H1 (cell line): ENCODE results near the gene IGBP1. TPM values are rescaled to one million over a fixed set of nuclear protein-coding genes. Genes with fewer than 3 reads are reported as not detected.

Experiments
- CTCF ChIA-PET: fragments of 300-600 bp; sonication (Branson Sonifier 250); formaldehyde crosslinking; loops from one replicate; lab custom pipeline; 2021; ENCODE audit not compliant: partially characterized antibody; lab: Charles Lee
- POLR2A ChIA-PET: fragments of 300-600 bp; sonication (Branson Sonifier 250); formaldehyde crosslinking; loops from one replicate; lab custom pipeline; 2021; ENCODE audit warnings: inconsistent platforms; ENCODE audit not compliant: partially characterized antibody; lab: Charles Lee
- DNase-seq, 2 experiments: peaks; one replicate each; pipeline versions ENCODE4 v3.0.0 to v3.0.0-alpha.2; 2010 to 2022; ENCODE audit warnings: low spot score in 2 of 2, low read depth in 1 of 2, mixed read lengths in 1 of 2
- FAIRE-seq: peaks from 2 replicates; lab custom pipeline; 2011; peaks lifted over from hg19 to GRCh38; lab: Jason Lieb, UNC
- H2AFZ ChIP-seq: 2 replicates; pipeline ENCODE4 v1.8.1; 2012; ENCODE audit warnings: low read length, inconsistent platforms
- H2AK5ac ChIP-seq: 2 replicates; pipeline ENCODE4 v1.6.1; 2013; ENCODE audit warnings: low read depth, low read length
- H2BK120ac ChIP-seq: replicated peaks from 2 replicates; pipeline ENCODE3; 2013; ENCODE audit warnings: low read depth, low read length, inconsistent platforms
- H2BK12ac ChIP-seq: 2 replicates; pipeline ENCODE4 v1.6.1; 2013; ENCODE audit warnings: low read depth, low read length
- H2BK15ac ChIP-seq: 2 replicates; pipeline ENCODE4 v1.6.1; 2013; ENCODE audit warnings: low read length
- H2BK20ac ChIP-seq: 2 replicates; pipeline ENCODE4 v1.6.1; 2013; ENCODE audit warnings: low read length
- H2BK5ac ChIP-seq: 2 replicates; pipeline ENCODE4 v1.6.1; 2013; ENCODE audit warnings: low read depth, low read length
- H3K14ac ChIP-seq: 2 replicates; pipeline ENCODE4 v1.6.1; 2013; ENCODE audit warnings: inconsistent platforms; ENCODE audit not compliant: insufficient read length
- H3K18ac ChIP-seq: 2 replicates; pipeline ENCODE4 v1.6.1; 2013; ENCODE audit warnings: low read length; ENCODE audit errors: extremely low read depth
- H3K23ac ChIP-seq: 2 replicates; pipeline ENCODE4 v1.6.1; 2013; ENCODE audit warnings: inconsistent platforms; ENCODE audit not compliant: insufficient read length
- H3K23me2 ChIP-seq: 2 replicates; pipeline ENCODE4 v1.6.1; 2013; ENCODE audit warnings: low read depth, low read length
- H3K27ac ChIP-seq: 2 replicates; pipeline ENCODE4 v1.6.1; 2011; ENCODE audit warnings: low read depth, low read length, inconsistent platforms
- H3K27me3 ChIP-seq, 4 experiments: replicated peaks in 1 of 4; 1 replicate in 1 of 4; 2 replicates in 3 of 4; pipeline versions ENCODE4 v1.6.1 to v1.8.1; 2011 to 2013; ENCODE audit warnings: low read length in 3 of 4, mild to moderate bottlenecking in 3 of 4, inconsistent platforms in 2 of 4, mixed read lengths in 2 of 4, moderate library complexity in 1 of 4; ENCODE audit not compliant: control insufficient read depth in 3 of 4, insufficient read depth in 3 of 4; ENCODE audit errors: extremely low read depth in 1 of 4
- H3K36me3 ChIP-seq, 4 experiments: 2 replicates each; pipeline versions ENCODE4 v1.6.1 to v1.8.1; 2011 to 2013; ENCODE audit warnings: mild to moderate bottlenecking in 4 of 4, low read length in 3 of 4, moderate library complexity in 2 of 4, control low read depth in 1 of 4, inconsistent platforms in 1 of 4; ENCODE audit not compliant: insufficient read depth in 4 of 4, control insufficient read depth in 2 of 4
- H3K4ac ChIP-seq: replicated peaks from 2 replicates; pipeline ENCODE3; 2013; ENCODE audit warnings: low read length, low read depth, mixed read lengths, inconsistent platforms; ENCODE audit not compliant: insufficient read length
- H3K4me1 ChIP-seq, 4 experiments: replicated peaks in 1 of 4; 1 replicate in 1 of 4; 2 replicates in 3 of 4; pipeline versions ENCODE4 v1.6.1 to v1.8.1; 2011 to 2013; ENCODE audit warnings: low read length in 3 of 4, inconsistent platforms in 2 of 4, mixed read lengths in 1 of 4; ENCODE audit not compliant: insufficient read depth in 4 of 4, control insufficient read depth in 3 of 4
- H3K4me2 ChIP-seq, 2 experiments: 2 replicates each; pipeline versions ENCODE4 v1.6.1 to v1.8.1; 2011 to 2013; ENCODE audit warnings: low read depth in 2 of 2, low read length in 2 of 2, control low read depth in 1 of 2, inconsistent platforms in 1 of 2, mild to moderate bottlenecking in 1 of 2; ENCODE audit not compliant: insufficient read depth in 1 of 2
- H3K4me3 ChIP-seq, 4 experiments: fragments of 200-600, 300-600 bp in 1 of 4; sonication (generic), shearing (Covaris generic), sonication (Bioruptor Twin) in 1 of 4; 2 replicates each; pipeline versions ENCODE4 v1.5.1 to v1.8.1; 2011 to 2016; ENCODE audit warnings: low read length in 4 of 4, low read depth in 3 of 4, control low read depth in 2 of 4, inconsistent platforms in 2 of 4, mild to moderate bottlenecking in 2 of 4, mixed read lengths in 1 of 4, moderate library complexity in 1 of 4; ENCODE audit not compliant: insufficient read depth in 2 of 4; ENCODE audit errors: extremely low read depth in 1 of 4
- H3K56ac ChIP-seq: replicated peaks from 2 replicates; pipeline ENCODE3; 2013; ENCODE audit warnings: low read depth, mild to moderate bottlenecking, mixed read lengths, low read length, inconsistent platforms; ENCODE audit not compliant: insufficient read length
- H3K79me1 ChIP-seq: 2 replicates; pipeline ENCODE4 v1.6.1; 2013; ENCODE audit warnings: low read depth, low read length, control low read depth
- H3K79me2 ChIP-seq, 2 experiments: 2 replicates each; pipeline versions ENCODE4 v1.6.1 to v1.8.1; 2012 to 2013; ENCODE audit warnings: low read length in 2 of 2, mild to moderate bottlenecking in 2 of 2, inconsistent platforms in 1 of 2; ENCODE audit not compliant: insufficient read depth in 2 of 2, control insufficient read depth in 1 of 2
- H3K9ac ChIP-seq, 4 experiments: replicated peaks in 1 of 4; 1 replicate in 1 of 4; 2 replicates in 3 of 4; pipeline versions ENCODE4 v1.6.1 to v1.8.1; 2011 to 2013; ENCODE audit warnings: low read depth in 3 of 4, low read length in 3 of 4, control low read depth in 2 of 4, mild to moderate bottlenecking in 2 of 4, moderate library complexity in 2 of 4, inconsistent platforms in 1 of 4; ENCODE audit errors: extremely low read depth in 1 of 4
- H3K9me3 ChIP-seq, 2 experiments: 2 replicates each; pipeline versions ENCODE4 v1.6.1 to v1.8.1; 2012 to 2013; ENCODE audit warnings: mild to moderate bottlenecking in 2 of 2, moderate library complexity in 2 of 2, control low read depth in 1 of 2, inconsistent platforms in 1 of 2, low read depth in 1 of 2, low read length in 1 of 2, mixed read lengths in 1 of 2; ENCODE audit not compliant: insufficient read depth in 2 of 2
- H4K20me1 ChIP-seq, 2 experiments: replicated peaks in 1 of 2; 2 replicates each; pipeline versions ENCODE3 to v1.8.1; 2011 to 2013; ENCODE audit warnings: inconsistent platforms in 2 of 2, low read length in 2 of 2, mild to moderate bottlenecking in 1 of 2; ENCODE audit not compliant: insufficient read depth in 2 of 2, control insufficient read depth in 1 of 2
- H4K5ac ChIP-seq: 2 replicates; pipeline ENCODE4 v1.6.1; 2013; ENCODE audit warnings: low read length, low read depth, mixed read lengths, inconsistent platforms; ENCODE audit not compliant: insufficient read length
- H4K8ac ChIP-seq: 2 replicates; pipeline ENCODE4 v1.8.0; 2013; ENCODE audit warnings: mild to moderate bottlenecking, moderate library complexity, low read length, inconsistent platforms; ENCODE audit not compliant: insufficient read depth; ENCODE audit errors: extremely low read depth
- H4K91ac ChIP-seq: replicated peaks from 2 replicates; pipeline ENCODE3; 2013; ENCODE audit warnings: low read length, mixed read lengths, inconsistent platforms; ENCODE audit not compliant: insufficient read length
- CTBP2 ChIP-seq: IDR thresholded peaks from 2 replicates; pipeline ENCODE4 v1.7.0; 2011; ENCODE audit warnings: borderline replicate concordance, mild to moderate bottlenecking, moderate library complexity, mixed read lengths, low read length; ENCODE audit not compliant: insufficient read depth, insufficient read length
- MAX ChIP-seq: IDR thresholded peaks from 2 replicates; pipeline ENCODE4 v1.6.1; 2012; ENCODE audit warnings: inconsistent platforms
- RAD21 ChIP-seq, 2 experiments: IDR thresholded peaks in 1 of 2; conservative IDR thresholded peaks in 1 of 2; 2 replicates each; pipeline ENCODE4 v1.6.1; 2011; ENCODE audit warnings: low read depth in 2 of 2, low read length in 2 of 2, improper control_type of control experiment in 1 of 2, inconsistent platforms in 1 of 2, mild to moderate bottlenecking in 1 of 2, moderate library complexity in 1 of 2
- WGBS, 2 experiments: shearing (Covaris generic) in 1 of 2; methylation state at CpG; one replicate each; pipeline versions ENCODE4 v1.1.6 to v1.1.7; 2013 to 2015; ENCODE audit warnings: low lambda C conversion rate in 2 of 2, mixed read lengths in 2 of 2, inconsistent platforms in 1 of 2, low coverage in 1 of 2, missing lambda C conversion rate in 1 of 2; ENCODE audit not compliant: insufficient replicate concordance in 2 of 2, insufficient coverage in 1 of 2, insufficient read length in 1 of 2; ENCODE audit errors: extremely low coverage in 1 of 2, missing lambda C conversion rate in 1 of 2; 5-methylcytosine and 5-hydroxymethylcytosine counted together
- polyA plus RNA-seq, 7 experiments: library from polyadenylated mRNA; depleted of rRNA in 3 of 7; stranded (reverse) in 5 of 7; unstranded in 2 of 7; fragments of >200 nt in 5 of 7; fragments of 200-250 nt in 2 of 7; gene quantifications; 1 replicate in 5 of 7; 2 replicates in 1 of 7; 4 replicates in 1 of 7; pipeline versions ENCODE4 v1.2.1 to v1.2.3, GENCODE V29; 2011 to 2013; ENCODE audit warnings: missing spikeins in 2 of 7, mixed read lengths in 2 of 7
- total RNA-seq: library from RNA; stranded (reverse); fragmentation: NEBNext Ultra II Directional; extraction: Animal tissue kit (Norgen Biotek cat#: 25700); gene quantifications from 2 replicates; pipeline ENCODE4 v1.2.1, GENCODE V29; 2021

Gene IGBP1
- total and polyA plus RNA-seq, 2 of the 8 experiments (the other 6 are each of a cell fraction or from before 2014, with no cell fraction given) = 41.3 to 45.4 TPM

DNA sequence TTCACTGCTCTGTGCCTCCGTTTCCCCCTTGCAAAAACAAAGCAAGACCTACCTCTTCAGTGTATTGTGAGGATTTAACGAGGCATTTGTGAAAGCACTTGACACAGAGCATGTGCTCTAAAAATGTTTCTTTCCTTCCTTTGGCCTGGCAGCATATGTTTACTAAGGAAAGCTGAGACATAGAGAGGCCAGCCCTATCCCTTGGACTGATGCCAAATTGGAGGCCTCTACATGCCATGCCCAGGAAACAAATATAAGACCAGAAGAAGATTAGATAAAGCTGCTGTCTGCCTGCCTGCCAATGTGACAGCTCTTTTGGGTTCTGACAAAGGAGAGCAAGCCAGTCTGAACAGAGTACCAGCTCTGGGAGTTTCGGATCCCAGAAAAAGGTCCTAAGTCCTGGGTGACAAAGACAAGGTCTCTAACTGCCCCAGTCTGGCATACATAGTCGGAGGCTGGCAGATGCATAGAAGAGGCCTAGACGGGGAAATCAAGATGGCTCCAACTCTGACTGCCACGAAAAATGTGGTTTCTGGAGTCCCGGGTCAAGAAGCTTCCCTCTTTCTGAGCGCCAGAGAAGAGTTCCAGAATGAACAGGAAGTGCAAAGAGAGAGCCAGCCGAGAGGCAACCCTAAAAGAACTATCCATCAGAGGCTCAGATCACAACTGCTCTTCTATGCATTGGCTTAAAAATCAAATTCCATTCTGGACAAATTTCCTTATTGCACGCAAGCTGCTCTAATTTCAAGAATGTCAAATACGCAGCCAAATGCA is 45.2 kb upstream of the IGBP1 start:
- DNase-seq (no peak), FAIRE-seq (no peak)
- H2BK20ac ChIP-seq = no peak overlapping the region
- H3K56ac ChIP-seq = no peak overlapping the region
- no peak overlapping the region for H2AK5ac ChIP-seq
- no peaks in the 10 kb centered on the region for H3K79me1 ChIP-seq
- H3K4me3 ChIP-seq = no peak overlapping the region
- H3K27ac ChIP-seq = no peak overlapping the region
- no peak overlapping the region for H3K14ac ChIP-seq
- CTCF ChIA-PET = interaction anchor here (0.7 to 3.2 kb wide), 6 partner anchors 9 to 595 kb away, joined by 3 to 27 read pairs (median 4); no protein-coding TSS in a partner anchor
- no peaks in the 10 kb centered on the region for H3K4me1 ChIP-seq
- no peak overlapping the region for H4K5ac ChIP-seq
- POLR2A ChIA-PET = no interaction called here
- no peak overlapping the region for H3K4ac ChIP-seq
- TF ChIP-seq CTBP2 (no peak), MAX (no peak), RAD21 (IDR thresholded peaks at IDR 0.05 in 1 of 2, conservative IDR thresholded peaks at IDR 0.05 in 1 of 2; ENCODE audit: low read depth in 2 of 2, low read length in 2 of 2) (no peak)
- no peaks in the 10 kb centered on the region for H3K9me3 ChIP-seq
- no peaks in the 10 kb centered on the region for H3K36me3 ChIP-seq
- no peak overlapping the region for H2BK120ac ChIP-seq
- no peak overlapping the region for H3K18ac ChIP-seq
- WGBS, 2 experiments = 93% methylated on average over 9 of the region's 11 CpGs; no CpG with 5 or more reads in 1 of the 2 experiments
- H2AFZ ChIP-seq = no peak overlapping the region
- H3K23me2 ChIP-seq = no peaks in the 10 kb centered on the region
- no peak overlapping the region for H4K91ac ChIP-seq
- H2BK15ac ChIP-seq = no peak overlapping the region
- no peak overlapping the region for H2BK5ac ChIP-seq
- H3K4me2 ChIP-seq = no peak overlapping the region
- no peaks in the 10 kb centered on the region for H3K27me3 ChIP-seq
- H3K9ac ChIP-seq = no peak overlapping the region
- H4K20me1 ChIP-seq = no peaks in the 10 kb centered on the region
- no peak overlapping the region for H3K23ac ChIP-seq
- H3K79me2 ChIP-seq = no peaks in the 10 kb centered on the region
- H2BK12ac ChIP-seq = no peak overlapping the region
- no peak overlapping the region for H4K8ac ChIP-seq
